Activated CD4-positive, alpha-beta T cell treated with anti-CD3 and anti-CD28 coated beads for 36 hours (primary cell): ENCODE results near the gene SLC5A6. TPM values are rescaled to one million over a fixed set of nuclear protein-coding genes. Genes with fewer than 3 reads are reported as not detected.
A peak's percentile ranks its signal among the peaks of the same experiment; 100 is the strongest.
"Not testable (repeated sequence)": the region's sequence is repeated elsewhere in the genome, so short reads cannot be mapped to it uniquely, and the experiment has no call there.

Source experiments
- ATAC-seq: fragments of 200-7000 bp; cut with Tn5 transposase; one replicate; pipeline ENCODE4 v1.10.0; 2021; ENCODE audit warnings: mild to moderate bottlenecking, moderate library complexity
- CTCF ChIA-PET: fragments of 350-600 bp; sonication (Branson Sonifier 250); formaldehyde crosslinking; loops from one replicate; lab custom pipeline; 2021; ENCODE audit warnings: antibody characterized with exemption; lab: Charles Lee
- POLR2A ChIA-PET: fragments of 350-600 bp; sonication (Branson Sonifier 250); formaldehyde crosslinking; loops from one replicate; lab custom pipeline; 2021; ENCODE audit warnings: antibody characterized with exemption, inconsistent platforms; lab: Charles Lee
- DNase-seq: peaks from one replicate; pipeline ENCODE4 v3.0.0-alpha.2; 2020
- H3K27ac Mint-ChIP-seq: one replicate; pipeline ENCODE4 v1.8.0; 2021; ENCODE audit warnings: mixed read lengths
- H3K27me3 Mint-ChIP-seq: one replicate; pipeline ENCODE4 v1.8.0; 2021; ENCODE audit warnings: mixed read lengths
- H3K36me3 Mint-ChIP-seq: one replicate; pipeline ENCODE4 v1.8.0; 2021; ENCODE audit warnings: low read depth, mixed read lengths
- H3K4me1 Mint-ChIP-seq: one replicate; pipeline ENCODE4 v1.8.0; 2021; ENCODE audit warnings: mixed read lengths
- H3K4me3 Mint-ChIP-seq: one replicate; pipeline ENCODE4 v1.8.0; 2021; ENCODE audit warnings: mild to moderate bottlenecking, moderate library complexity, mixed read lengths
- H3K9me3 Mint-ChIP-seq: one replicate; pipeline ENCODE4 v1.8.0; 2021; ENCODE audit warnings: low read depth, mixed read lengths
- intact Hi-C, 2 experiments: fragments of 100-400 bp; cut with DNase I in 1 of 2; cut with micrococcal nuclease in 1 of 2; formaldehyde crosslinking; loops; one replicate each; pipeline versions ENCODE4 v1.14.2 to v1.15.1; 2022 to 2024; cut with DNase I, micrococcal nuclease
- total RNA-seq, 2 experiments: library from RNA; stranded (reverse); gene quantifications; one replicate each; pipeline ENCODE4 v1.2.3, GENCODE V29; 2021

SLC5A6 gene
- total RNA-seq, 2 experiments from 2014 or later: 27.3 to 34.9 TPM

GRCh38 chr2:27205206-27205605, 6.9 kb downstream of the SLC5A6 start:
- no peak for ATAC-seq
- Mint-ChIP-seq H3K4me3 (no peak overlapping the region), H3K27ac (no peak overlapping the region), H3K36me3 (peaks cover 35% of the 10 kb centered on the region), H3K27me3 (no peaks in the 10 kb centered on the region), H3K9me3 (no peaks in the 10 kb centered on the region), H3K4me1 (peaks cover 14% of the 10 kb centered on the region)
- no peak for DNase-seq
- ChIA-PET CTCF (interaction anchor here (0.6 kb wide), 1 partner anchor 119 kb away, joined by 3 read pairs; no protein-coding TSS in a partner anchor), POLR2A (no interaction called here)
- intact Hi-C loops: no loop called here

GRCh38 chr2:27204566-27204965, 7.5 kb downstream of the SLC5A6 start:
- ChIA-PET POLR2A (no interaction called here), CTCF (no interaction called here)
- H3K27me3 Mint-ChIP-seq: no peaks in the 10 kb centered on the region
- no peak for ATAC-seq
- H3K36me3 Mint-ChIP-seq: peaks cover 31% of the 10 kb centered on the region
- intact Hi-C loops: no loop called here
- DNase-seq: no peak
- no peaks in the 10 kb centered on the region for H3K9me3 Mint-ChIP-seq
- H3K4me3 Mint-ChIP-seq: no peak overlapping the region
- peaks cover 7% of the 10 kb centered on the region for H3K4me1 Mint-ChIP-seq
- H3K27ac Mint-ChIP-seq: no peak overlapping the region

GRCh38 chr2:27203741-27204140, 8.3 kb downstream of the SLC5A6 start:
- POLR2A ChIA-PET: interaction anchor here (0.5 kb wide), 1 partner anchor 76 kb away, joined by 5 read pairs; no protein-coding TSS in a partner anchor
- H3K9me3 Mint-ChIP-seq: no peaks in the 10 kb centered on the region
- CTCF ChIA-PET: interaction anchor here (1.0 kb wide), 1 partner anchor 242 kb away, joined by 3 read pairs; no protein-coding TSS in a partner anchor
- no peak overlapping the region for H3K4me3 Mint-ChIP-seq
- H3K27me3 Mint-ChIP-seq: no peaks in the 10 kb centered on the region
- DNase-seq (no peak), ATAC-seq (no peak)
- no peak overlapping the region for H3K27ac Mint-ChIP-seq
- intact Hi-C loops: no loop called here
- H3K36me3 Mint-ChIP-seq: peaks cover 29% of the 10 kb centered on the region
- peaks cover 4% of the 10 kb centered on the region for H3K4me1 Mint-ChIP-seq

GRCh38 chr2:27202854-27203253, 9.2 kb downstream of the SLC5A6 start:
- Mint-ChIP-seq H3K27me3 (no peaks in the 10 kb centered on the region), H3K36me3 (peaks cover 29% of the 10 kb centered on the region), H3K27ac (no peak overlapping the region), H3K4me1 (no peaks in the 10 kb centered on the region), H3K9me3 (no peaks in the 10 kb centered on the region), H3K4me3 (no peak overlapping the region)
- DNase-seq (no peak), ATAC-seq (no peak)
- ChIA-PET CTCF (interaction anchor here (1.0 kb wide), 1 partner anchor 241 kb away, joined by 3 read pairs; no protein-coding TSS in a partner anchor), POLR2A (no interaction called here)
- intact Hi-C loops: no loop called here

- peaks cover 20% of the 10 kb centered on the region for H3K36me3 Mint-ChIP-seq
- no peak overlapping the region for H3K4me3 Mint-ChIP-seq
- ATAC-seq (no peak), DNase-seq (no peak)
- H3K27ac Mint-ChIP-seq: no peak overlapping the region
- no peaks in the 10 kb centered on the region for H3K27me3 Mint-ChIP-seq
- intact Hi-C loops: no loop called here
- POLR2A ChIA-PET: no interaction called here
- no peaks in the 10 kb centered on the region for H3K4me1 Mint-ChIP-seq
- no peaks in the 10 kb centered on the region for H3K9me3 Mint-ChIP-seq
- CTCF ChIA-PET: no interaction called here
Measured at GRCh38 chr2:27201675-27202074, 10.4 kb downstream of the SLC5A6 start.

- H3K27ac Mint-ChIP-seq: no peak overlapping the region
- no peaks in the 10 kb centered on the region for H3K4me1 Mint-ChIP-seq
- peaks cover 4% of the 10 kb centered on the region for H3K36me3 Mint-ChIP-seq
- intact Hi-C loops: no loop called here
- ATAC-seq: no peak
- H3K4me3 Mint-ChIP-seq: no peak overlapping the region
- CTCF ChIA-PET: interaction anchor here (0.6 kb wide), 1 partner anchor 182 kb away, joined by 3 read pairs; no protein-coding TSS in a partner anchor
- DNase-seq: no peak
- H3K27me3 Mint-ChIP-seq: peaks cover 2% of the 10 kb centered on the region
- POLR2A ChIA-PET: no interaction called here
- no peaks in the 10 kb centered on the region for H3K9me3 Mint-ChIP-seq
Measured at GRCh38 chr2:27199241-27199640, 12.8 kb downstream of the SLC5A6 start.

- no peaks in the 10 kb centered on the region for H3K9me3 Mint-ChIP-seq
- H3K4me1 Mint-ChIP-seq: no peaks in the 10 kb centered on the region
- ChIA-PET POLR2A (no interaction called here), CTCF (no interaction called here)
- H3K27ac Mint-ChIP-seq: no peak overlapping the region
- DNase-seq (no peak), ATAC-seq (no peak)
- H3K36me3 Mint-ChIP-seq: peaks cover 4% of the 10 kb centered on the region
- H3K4me3 Mint-ChIP-seq: no peak overlapping the region
- peaks cover 2% of the 10 kb centered on the region for H3K27me3 Mint-ChIP-seq
- intact Hi-C loops: no loop called here
Measured at GRCh38 chr2:27198627-27199026, 13.4 kb downstream of the SLC5A6 start.

- POLR2A ChIA-PET: interaction anchor here (0.7 kb wide), 1 partner anchor 166 kb away, joined by 3 read pairs; no protein-coding TSS in a partner anchor
- DNase-seq, intact Hi-C loops, H3K27me3 Mint-ChIP-seq, H3K36me3 Mint-ChIP-seq, ATAC-seq, H3K4me1 Mint-ChIP-seq, H3K27ac Mint-ChIP-seq, CTCF ChIA-PET, H3K4me3 Mint-ChIP-seq, H3K9me3 Mint-ChIP-seq: not testable (repeated sequence)
Measured at GRCh38 chr2:27198068-27198467, 14.0 kb downstream of the SLC5A6 start.

GRCh38 chr2:27195799-27196198, 16.3 kb downstream of the SLC5A6 start:
- H3K4me3 Mint-ChIP-seq, H3K27me3 Mint-ChIP-seq, intact Hi-C loops, H3K9me3 Mint-ChIP-seq, ATAC-seq, H3K36me3 Mint-ChIP-seq, DNase-seq, H3K27ac Mint-ChIP-seq, POLR2A ChIA-PET, CTCF ChIA-PET, H3K4me1 Mint-ChIP-seq: not testable (repeated sequence)

- intact Hi-C loops: loop anchor here in 1 of 2 experiments (5.0 kb wide), 2 partner anchors 97 to 232 kb away; no protein-coding TSS in a partner anchor
- ATAC-seq (no peak), DNase-seq (no peak)
- H3K27ac Mint-ChIP-seq: no peak overlapping the region
- H3K27me3 Mint-ChIP-seq: peaks cover 2% of the 10 kb centered on the region
- H3K4me1 Mint-ChIP-seq: no peaks in the 10 kb centered on the region
- H3K9me3 Mint-ChIP-seq: no peaks in the 10 kb centered on the region
- CTCF ChIA-PET: no interaction called here
- H3K4me3 Mint-ChIP-seq: no peak overlapping the region
- POLR2A ChIA-PET: interaction anchor here (0.5 kb wide), 1 partner anchor 107 kb away, joined by 5 read pairs; no protein-coding TSS in a partner anchor
- no peaks in the 10 kb centered on the region for H3K36me3 Mint-ChIP-seq
Measured at GRCh38 chr2:27194538-27195354, 17.3 kb downstream of the SLC5A6 start.

- intact Hi-C loops: loop anchor here (1.0 to 5.0 kb wide), 4 partner anchors 93 to 230 kb away; no protein-coding TSS in a partner anchor
- DNase-seq: peak; percentile 57
- peaks cover 2% of the 10 kb centered on the region for H3K27me3 Mint-ChIP-seq
- H3K4me1 Mint-ChIP-seq: no peaks in the 10 kb centered on the region
- ChIA-PET POLR2A (interaction anchor here (0.7 kb wide), 1 partner anchor 94 kb away, joined by 4 read pairs; no protein-coding TSS in a partner anchor), CTCF (interaction anchor here (0.8 to 1.4 kb wide), 14 partner anchors 9 to 229 kb away, joined by 3 to 8 read pairs (median 3); no protein-coding TSS in a partner anchor)
- H3K4me3 Mint-ChIP-seq: no peak overlapping the region
- peak; percentile 87 for ATAC-seq
- H3K9me3 Mint-ChIP-seq: no peaks in the 10 kb centered on the region
- H3K27ac Mint-ChIP-seq: no peak overlapping the region
- no peaks in the 10 kb centered on the region for H3K36me3 Mint-ChIP-seq
Measured at GRCh38 chr2:27191070-27191829, 20.8 kb downstream of the SLC5A6 start.
